Left renal cortex interstitium (tissue), 4 donors: ENCODE results near the gene VLDLR. TPM values are rescaled to one million over a fixed set of nuclear protein-coding genes. Genes with fewer than 3 reads are reported as not detected.

ENCODE experiments used
- DNase-seq, 4 donors: peaks; one replicate each; pipeline ENCODE4 v3.0.0-alpha.2; 2013; ENCODE audit warnings: low read depth in 4 of 4, low spot score in 2 of 4, missing footprints in 1 of 4
- polyA plus RNA-seq, 4 donors: library from polyadenylated mRNA; unstranded; fragments of 120-200 nt; gene quantifications; one replicate each; pipeline ENCODE4 v1.2.1, GENCODE V29; 2013; ENCODE audit not compliant: insufficient read length in 4 of 4

The VLDLR gene
- polyA plus RNA-seq, 4 donors, result 31.8 to 37.8 (median 32.2) TPM

GRCh38 chr9:2662496-2662895 is 40.9 kb downstream of the VLDLR start:
- no peak for DNase-seq

GRCh38 chr9:2663461-2664173 is 42.0 kb downstream of the VLDLR start:
- DNase-seq, result no peak

- DNase-seq, result no peak
These were observed 42.8 kb downstream of the VLDLR start for GRCh38 chr9:2664174-2665065.

- DNase-seq, result no peak
These were observed 45.0 kb downstream of the VLDLR start for GRCh38 chr9:2666569-2666968.

- no peak for DNase-seq
These were observed 51.6 kb downstream of the VLDLR start for GRCh38 chr9:2673161-2673560.

- DNase-seq, result no peak
These were observed 52.7 kb downstream of the VLDLR start for GRCh38 chr9:2674141-2674824.

GRCh38 chr9:2675834-2676233 is 54.2 kb downstream of the VLDLR start:
- DNase-seq, result no peak

GRCh38 chr9:2676466-2676865 is 54.9 kb downstream of the VLDLR start:
- no peak for DNase-seq

GRCh38 chr9:2677915-2678889 is 56.6 kb downstream of the VLDLR start:
- no peak for DNase-seq

GRCh38 chr9:2679011-2679410 is 57.4 kb downstream of the VLDLR start:
- DNase-seq, result no peak

- DNase-seq, result no peak
These were observed 60.4 kb downstream of the VLDLR start for GRCh38 chr9:2681981-2682380.

- DNase-seq, result no peak
These were observed 65.3 kb downstream of the VLDLR start for GRCh38 chr9:2686911-2687310.

- no peak for DNase-seq
These were observed 67.0 kb downstream of the VLDLR start for GRCh38 chr9:2688636-2689035.

- no peak for DNase-seq
These were observed 69.6 kb downstream of the VLDLR start for GRCh38 chr9:2691212-2691611.

GRCh38 chr9:2691626-2692025 is 70.0 kb downstream of the VLDLR start:
- no peak for DNase-seq

- DNase-seq, result no peak
These were observed 71.5 kb downstream of the VLDLR start for GRCh38 chr9:2693056-2693455.

GRCh38 chr9:2697492-2697891 is 75.9 kb downstream of the VLDLR start:
- no peak for DNase-seq

GRCh38 chr9:2700398-2700797 is 78.8 kb downstream of the VLDLR start:
- DNase-seq, result no peak

GRCh38 chr9:2700909-2701550 is 79.4 kb downstream of the VLDLR start:
- no peak for DNase-seq

GRCh38 chr9:2704504-2704903 is 82.9 kb downstream of the VLDLR start:
- DNase-seq, result no peak
